Uterus (tissue), 4 donors: ENCODE results near the gene SGK1. TPM values are rescaled to one million over a fixed set of nuclear protein-coding genes. Genes with fewer than 3 reads are reported as not detected.
A peak's percentile ranks its signal among the peaks of the same experiment; 100 is the strongest.

Experiments
- DNase-seq, 2 donors: peaks; one replicate each; pipeline ENCODE4 v3.0.0-alpha.2; 2019 to 2020
- H3K27ac ChIP-seq, 2 donors: fragments of 200-600 bp; sonication (generic); 1 replicate in 1 of 2; 2 replicates in 1 of 2; pipeline ENCODE4 v1.5.1; 2016 to 2018
- H3K27me3 ChIP-seq, 2 donors: fragments of 200-600 bp; sonication (generic); one replicate each; pipeline ENCODE4 v1.5.1; 2018 to 2019; ENCODE audit warnings: control low read depth in 1 of 2
- H3K36me3 ChIP-seq, 2 donors: fragments of 200-600 bp; sonication (generic); one replicate each; pipeline ENCODE4 v1.5.1; 2019; ENCODE audit warnings: control low read depth in 1 of 2
- H3K4me1 ChIP-seq, 2 donors: fragments of 200-600 bp; sonication (generic); one replicate each; pipeline ENCODE4 v1.5.1; 2018 to 2019; ENCODE audit warnings: control low read depth in 1 of 2
- H3K4me3 ChIP-seq, 2 donors: fragments of 200-600 bp; sonication (generic); 1 replicate in 1 of 2; 2 replicates in 1 of 2; pipeline ENCODE4 v1.5.1; 2018 to 2019; ENCODE audit warnings: mild to moderate bottlenecking in 1 of 2
- H3K9me3 ChIP-seq, 2 donors: fragments of 200-600 bp; sonication (generic); one replicate each; pipeline ENCODE4 v1.5.1; 2019; ENCODE audit warnings: control low read depth in 1 of 2
- CTCF ChIP-seq, 4 experiments: fragments of 200-600 bp in 2 of 4; fragments of 450-650 bp in 2 of 4; sonication (generic) in 2 of 4; IDR thresholded peaks; one replicate each; pipeline ENCODE4 v1.5.1; 2016 to 2019; ENCODE audit warnings: antibody characterized with exemption in 4 of 4, mild to moderate bottlenecking in 2 of 4, moderate library complexity in 1 of 4
- POLR2A ChIP-seq, 2 donors: fragments of 450-650 bp; IDR thresholded peaks; one replicate each; pipeline ENCODE4 v1.6.1; 2016; ENCODE audit warnings: antibody characterized with exemption in 2 of 2, mild to moderate bottlenecking in 1 of 2, moderate library complexity in 1 of 2
- intact Hi-C: fragments of 100-400 bp; cut with DNase I; formaldehyde crosslinking; loops from one replicate; pipeline ENCODE4 v1.15.1; 2023; ENCODE audit warnings: low total_unique reads
- total RNA-seq, 4 donors: library from RNA; depleted of rRNA in 3 of 4; stranded (reverse); fragments of >200 nt in 3 of 4; gene quantifications; one replicate each; pipeline versions ENCODE4 v1.1.0 to v1.2.4, GENCODE V29; 2014 to 2023
- donor health status: DM: yes; HTN: yes; CAD: no.

SGK1 gene
- total RNA-seq, 4 donors from 2014 or later: 47.1 to 75.0 (median 59.8) TPM

DNA sequence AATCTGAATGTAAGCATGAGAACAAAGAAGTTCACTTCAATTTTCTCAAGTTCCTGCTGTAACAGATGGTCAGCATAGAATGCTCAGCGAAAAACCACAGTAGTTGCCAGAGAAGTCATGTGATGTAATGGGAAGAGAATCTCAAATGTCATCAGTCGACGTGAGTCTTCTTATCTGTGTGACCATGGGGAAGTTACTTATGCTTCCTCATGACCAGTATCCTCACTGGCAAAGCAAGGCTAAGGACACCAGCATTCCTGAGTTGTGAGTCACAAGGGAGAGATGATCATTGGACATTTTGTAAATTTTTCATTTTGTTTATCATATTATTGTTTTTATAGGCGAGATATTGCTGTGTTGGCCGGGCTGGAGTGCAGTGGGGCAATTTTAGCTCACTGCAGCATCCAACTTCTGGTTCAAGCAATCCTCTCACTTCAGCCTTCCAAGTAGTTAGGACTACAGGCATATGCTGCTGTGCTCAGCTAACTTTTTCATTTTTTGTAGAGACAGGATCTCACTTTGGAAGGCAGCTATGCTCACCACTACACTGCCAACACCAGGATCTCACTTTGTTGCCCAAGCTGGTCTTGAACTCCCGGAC, 21.9 kb downstream of the SGK1 start:
- H3K27ac ChIP-seq: peak overlapping the region; percentile 35 to 47
- TF ChIP-seq POLR2A (IDR thresholded peaks at IDR 0.05) (no peak), CTCF (IDR thresholded peaks at IDR 0.05) (no peak)
- no peaks in the 10 kb centered on the region for H3K4me1 ChIP-seq
- DNase-seq: peak in 1 of 2 donors; percentile 18
- no peaks in the 10 kb centered on the region for H3K36me3 ChIP-seq
- no peaks in the 10 kb centered on the region for H3K9me3 ChIP-seq
- no peaks in the 10 kb centered on the region for H3K27me3 ChIP-seq
- H3K4me3 ChIP-seq: no peak overlapping the region
- intact Hi-C loops: no loop called here

DNA sequence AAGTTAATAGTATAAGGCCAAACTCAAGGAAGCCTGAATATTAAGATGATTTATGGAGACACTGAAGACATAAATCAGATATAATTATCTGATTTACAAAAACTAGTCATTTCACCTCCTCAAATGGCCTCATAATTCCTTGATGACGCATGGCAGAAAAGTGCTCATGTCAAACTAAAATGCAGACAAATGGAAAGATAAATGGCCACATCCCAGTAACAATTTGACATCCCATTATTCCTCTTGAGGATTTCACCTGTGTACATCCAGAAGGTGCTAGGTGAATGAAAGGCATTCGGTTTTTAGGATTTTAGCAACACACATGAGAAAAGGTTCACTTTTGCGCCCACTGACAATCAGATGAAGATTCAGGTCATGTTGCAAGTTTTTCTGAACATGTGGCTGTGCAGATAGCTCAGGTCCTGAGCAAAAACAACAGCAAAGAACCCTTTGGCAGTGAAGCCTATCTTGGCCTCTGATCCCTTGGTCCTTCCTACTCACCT, 24.2 kb downstream of the SGK1 start:
- Histone ChIP-seq H3K9me3 (no peaks in the 10 kb centered on the region), H3K36me3 (no peaks in the 10 kb centered on the region), H3K4me1 (no peaks in the 10 kb centered on the region), H3K27me3 (no peaks in the 10 kb centered on the region), H3K4me3 (no peak overlapping the region), H3K27ac (no peak overlapping the region)
- no peak for DNase-seq
- intact Hi-C loops: no loop called here
- no peak for TF ChIP-seq POLR2A (IDR thresholded peaks at IDR 0.05)
- no peak for TF ChIP-seq CTCF (IDR thresholded peaks at IDR 0.05)

DNA sequence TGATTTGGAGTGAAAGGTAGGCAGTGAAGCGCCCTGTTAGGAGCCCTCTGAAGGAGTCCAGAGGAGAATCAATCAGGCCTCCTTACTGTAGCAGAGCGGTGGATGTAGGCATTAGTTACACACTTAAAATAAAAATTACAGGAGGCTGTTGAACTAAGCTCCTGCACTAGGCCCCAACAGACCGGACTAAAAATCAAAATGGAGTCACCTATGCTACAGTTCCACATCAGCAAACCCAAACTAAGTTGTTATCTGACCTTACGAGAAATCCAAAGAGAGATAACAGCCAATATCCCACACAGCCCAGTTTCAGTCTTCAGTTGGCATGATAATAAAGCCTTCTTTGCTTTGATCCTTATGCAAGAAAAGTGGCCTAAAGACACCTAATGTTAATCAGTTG, 26.8 kb downstream of the SGK1 start:
- no peak overlapping the region for H3K4me3 ChIP-seq
- no peak for DNase-seq
- H3K27me3 ChIP-seq: no peaks in the 10 kb centered on the region
- no peak overlapping the region for H3K27ac ChIP-seq
- TF ChIP-seq POLR2A (IDR thresholded peaks at IDR 0.05) (no peak), CTCF (IDR thresholded peaks at IDR 0.05) (no peak)
- intact Hi-C loops: no loop called here
- no peaks in the 10 kb centered on the region for H3K36me3 ChIP-seq
- H3K4me1 ChIP-seq: no peaks in the 10 kb centered on the region
- H3K9me3 ChIP-seq: no peaks in the 10 kb centered on the region

DNA sequence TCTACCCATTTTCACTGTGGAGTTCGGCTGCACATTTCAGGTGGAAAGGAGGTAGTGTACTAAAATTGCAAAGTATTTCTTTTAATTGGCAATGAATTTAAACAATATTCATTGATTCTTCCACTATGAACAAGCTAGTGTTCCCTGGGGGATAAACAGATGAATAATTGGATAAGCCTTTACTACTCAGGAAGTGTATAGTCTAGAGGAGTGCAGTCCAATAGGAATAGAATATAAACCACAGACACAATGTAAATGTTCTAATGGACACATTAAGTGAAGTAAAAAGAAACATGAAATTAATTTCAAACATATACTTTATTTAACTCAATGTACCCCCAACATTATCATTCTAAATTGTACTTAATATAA, 28.7 kb downstream of the SGK1 start:
- intact Hi-C loops: no loop called here
- H3K9me3 ChIP-seq: no peaks in the 10 kb centered on the region
- no peaks in the 10 kb centered on the region for H3K36me3 ChIP-seq
- TF ChIP-seq CTCF (IDR thresholded peaks at IDR 0.05) (no peak), POLR2A (IDR thresholded peaks at IDR 0.05) (no peak)
- DNase-seq: no peak
- no peak overlapping the region for H3K27ac ChIP-seq
- no peaks in the 10 kb centered on the region for H3K4me1 ChIP-seq
- H3K4me3 ChIP-seq: no peak overlapping the region
- no peaks in the 10 kb centered on the region for H3K27me3 ChIP-seq

DNA sequence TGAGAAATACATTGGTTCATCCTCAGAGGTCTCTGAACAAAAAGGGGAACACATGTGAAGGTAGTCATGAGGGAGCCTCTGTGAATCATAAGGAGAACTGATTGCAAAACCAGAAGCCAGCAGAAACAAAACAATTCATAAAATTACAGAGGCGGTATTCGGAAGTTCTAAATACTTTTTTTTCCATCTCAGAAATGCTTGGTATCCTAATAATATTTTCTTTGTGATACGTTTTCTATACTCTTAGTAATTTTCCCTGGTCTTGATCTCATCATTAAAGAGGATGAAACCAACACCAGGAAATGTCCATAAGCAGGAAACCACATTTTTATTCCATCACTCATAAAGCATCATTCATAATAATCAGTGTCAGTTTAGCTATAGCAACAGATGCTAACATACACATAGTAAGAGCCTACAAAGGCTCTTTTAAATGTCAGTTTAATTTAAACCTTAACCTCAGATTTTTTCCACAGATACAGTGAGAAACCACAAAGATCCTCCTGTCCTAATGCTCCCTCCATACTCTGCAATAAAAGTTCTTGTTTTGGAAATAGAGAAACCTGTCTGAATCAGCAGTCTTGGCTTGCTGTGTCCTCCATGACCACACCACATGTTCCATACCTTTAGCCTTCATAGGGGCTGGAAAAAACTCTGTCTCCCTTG, 29.2 kb downstream of the SGK1 start:
- Histone ChIP-seq H3K36me3 (no peaks in the 10 kb centered on the region), H3K4me3 (no peak overlapping the region), H3K27ac (no peak overlapping the region), H3K27me3 (no peaks in the 10 kb centered on the region), H3K9me3 (no peaks in the 10 kb centered on the region), H3K4me1 (no peaks in the 10 kb centered on the region)
- no peak for DNase-seq
- TF ChIP-seq POLR2A (IDR thresholded peaks at IDR 0.05) (no peak), CTCF (IDR thresholded peaks at IDR 0.05) (no peak)
- intact Hi-C loops: no loop called here
